GM18507 (cell line): ENCODE data around the gene FARP1.
"Not testable (repeated sequence)": the region's sequence is repeated elsewhere in the genome, so short reads cannot be mapped to it uniquely, and the experiment has no call there.

Experiments used
- DNase-seq: peaks from one replicate; pipeline ENCODE4 v3.0.0; 2011; ENCODE audit warnings: low read depth; ENCODE audit not compliant: insufficient read length; ENCODE audit errors: extremely low spot score
- FAIRE-seq: peaks from 2 replicates; lab custom pipeline; 2011; peaks lifted over from hg19 to GRCh38; lab: Jason Lieb, UNC

The FARP1 gene

GRCh38 chr13:98242403-98242802 is 99.5 kb downstream of the FARP1 start:
- DNase-seq, result no peak
- no peak for FAIRE-seq

DNA sequence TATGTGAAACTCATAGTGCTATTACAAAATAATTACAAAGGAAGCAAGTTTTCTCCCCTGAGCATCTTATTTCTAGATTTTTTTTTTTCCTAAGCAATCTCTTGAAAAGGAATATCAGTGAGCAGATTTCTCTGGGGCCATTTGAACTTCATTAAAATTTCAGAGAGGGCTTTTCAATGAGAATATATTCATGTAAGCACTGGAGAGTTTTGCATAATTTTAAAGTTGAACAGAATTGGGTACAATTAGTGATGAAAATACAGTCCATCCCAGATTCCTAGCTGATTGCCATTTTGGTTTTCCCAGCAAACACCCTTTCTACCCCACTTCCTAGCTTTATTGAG is 101.0 kb downstream of the FARP1 start:
- DNase-seq (no peak), FAIRE-seq (no peak)

DNA sequence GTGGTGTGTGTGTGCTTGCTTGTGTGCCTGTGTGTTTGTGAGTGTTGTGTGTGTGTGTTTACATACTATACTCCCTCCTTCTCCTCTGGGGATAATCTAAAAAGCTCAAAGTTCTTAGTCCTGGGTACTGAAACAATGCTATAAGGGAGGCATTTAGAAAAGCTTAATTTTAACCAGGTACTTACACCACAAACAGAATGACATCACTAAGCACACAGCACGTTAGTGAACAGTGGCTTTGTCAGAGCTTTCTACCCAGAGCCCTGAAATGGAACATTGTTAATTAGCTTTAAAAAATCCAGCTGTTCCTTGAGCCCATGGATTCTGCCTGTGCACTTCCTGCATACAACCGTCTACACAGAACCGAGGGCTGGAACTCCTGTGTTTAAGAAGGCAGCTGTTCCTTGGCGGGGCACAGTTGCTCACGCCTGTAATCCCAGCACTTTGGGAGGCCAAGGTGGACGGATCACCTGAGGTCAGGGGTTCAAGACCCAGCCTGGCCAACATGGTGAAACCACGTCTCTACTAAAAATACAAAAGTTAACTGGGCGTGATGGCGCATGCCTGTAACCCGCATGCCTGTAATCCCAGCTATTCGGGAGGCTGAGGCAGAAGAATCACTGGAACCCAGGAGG is 103.8 kb downstream of the FARP1 start:
- DNase-seq (no peak), FAIRE-seq (no peak)

DNA sequence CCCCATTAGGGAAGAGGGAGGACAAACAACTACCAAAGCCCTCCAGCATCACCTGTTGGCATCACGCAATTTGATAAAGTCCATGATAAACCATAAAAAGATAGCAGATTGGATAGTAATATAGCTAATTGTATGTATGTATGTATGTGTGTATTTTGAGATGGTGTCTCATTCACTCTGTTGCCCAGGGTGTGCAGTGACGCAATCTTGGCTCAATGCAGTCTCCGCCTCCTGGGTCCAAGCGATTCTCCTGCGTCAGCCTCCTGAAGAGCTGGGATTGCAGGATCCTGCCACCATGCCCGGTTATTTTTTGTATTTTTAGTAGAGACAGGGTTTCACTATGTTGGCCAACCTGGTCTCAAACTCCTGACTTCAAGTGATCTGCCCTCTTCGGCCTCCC is 108.8 kb downstream of the FARP1 start:
- FAIRE-seq (no peak), DNase-seq (no peak)

DNA sequence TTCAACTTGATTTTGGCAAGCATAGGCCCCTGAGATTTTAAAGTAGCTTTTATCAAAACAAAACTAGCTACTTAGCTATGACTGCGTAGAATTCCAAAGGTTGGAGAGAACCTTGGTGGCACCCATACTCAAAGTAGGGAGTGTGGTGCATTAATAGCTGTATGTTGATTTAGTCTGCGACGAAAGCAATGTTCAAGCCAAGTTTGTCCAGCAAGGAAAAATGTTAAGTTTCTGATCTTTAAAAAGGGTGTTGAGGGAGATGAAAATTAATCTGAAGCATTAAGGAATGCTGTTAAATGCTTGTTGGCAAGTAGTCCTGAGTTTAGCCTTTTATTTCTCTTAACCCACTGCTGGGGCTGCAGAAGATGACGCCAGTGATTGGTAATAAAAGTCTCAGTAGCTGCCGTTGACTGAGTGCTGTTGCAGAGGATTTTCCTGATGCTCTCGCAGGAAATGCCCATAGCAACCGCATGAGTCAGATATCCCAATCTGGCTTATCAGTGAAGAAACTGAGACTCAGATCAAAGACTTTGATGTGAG is 110.1 kb downstream of the FARP1 start:
- no peak for FAIRE-seq
- DNase-seq, result no peak

GRCh38 chr13:98253526-98253925 is 110.6 kb downstream of the FARP1 start:
- FAIRE-seq (no peak), DNase-seq (no peak)

GRCh38 chr13:98254513-98254912 is 111.6 kb downstream of the FARP1 start:
- FAIRE-seq, result no peak
- no peak for DNase-seq

DNA sequence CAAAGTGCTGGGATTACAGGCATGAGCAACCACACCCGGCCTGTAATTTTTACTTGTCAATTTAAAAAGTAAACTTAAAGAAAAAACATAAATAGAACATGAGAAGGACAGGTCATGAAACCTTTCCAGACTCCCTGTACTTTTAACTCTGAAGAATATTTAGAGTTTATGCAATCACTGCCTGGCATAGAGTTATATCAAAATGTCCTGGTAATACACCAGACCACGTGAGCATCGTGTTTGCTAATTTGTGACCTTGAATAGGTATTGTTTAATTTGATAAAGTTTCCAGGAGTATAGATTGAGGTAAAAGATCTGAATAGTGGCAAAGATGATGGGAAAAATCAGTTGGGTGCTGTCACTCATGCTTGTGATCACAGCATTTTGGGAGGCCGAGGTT is 115.3 kb downstream of the FARP1 start:
- no peak for DNase-seq
- no peak for FAIRE-seq

- no peak for FAIRE-seq
- no peak for DNase-seq
Observed at GRCh38 chr13:98260357-98261164, 117.7 kb downstream of the FARP1 start.

DNA sequence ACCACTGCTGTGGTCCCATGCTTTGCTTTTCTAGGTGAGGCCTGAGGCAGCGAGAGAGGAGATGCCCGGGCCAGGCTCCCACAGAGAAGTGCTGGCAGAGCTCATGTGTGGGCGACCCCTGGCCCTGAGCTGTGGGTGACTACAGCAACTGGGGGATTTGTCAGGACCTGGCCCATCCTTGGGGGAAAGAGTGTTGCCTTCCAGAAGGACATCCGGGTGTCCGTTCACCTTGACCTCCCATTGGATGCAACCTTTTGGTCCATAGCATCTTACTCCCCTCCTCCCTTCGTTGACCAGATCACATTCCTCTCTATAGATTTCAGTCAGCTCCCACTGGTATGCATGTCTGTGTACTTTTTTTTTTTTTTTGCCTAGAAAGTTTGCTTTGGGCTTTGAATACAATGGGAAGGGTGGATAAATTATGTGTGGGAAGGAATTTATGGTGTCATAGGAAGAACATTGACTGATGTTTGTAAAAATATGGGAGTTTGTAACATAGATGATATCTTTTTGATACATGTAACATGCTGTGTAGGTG is 118.3 kb downstream of the FARP1 start:
- no peak for DNase-seq
- no peak for FAIRE-seq

GRCh38 chr13:98262292-98262691 is 119.4 kb downstream of the FARP1 start:
- FAIRE-seq (no peak), DNase-seq (no peak)

DNA sequence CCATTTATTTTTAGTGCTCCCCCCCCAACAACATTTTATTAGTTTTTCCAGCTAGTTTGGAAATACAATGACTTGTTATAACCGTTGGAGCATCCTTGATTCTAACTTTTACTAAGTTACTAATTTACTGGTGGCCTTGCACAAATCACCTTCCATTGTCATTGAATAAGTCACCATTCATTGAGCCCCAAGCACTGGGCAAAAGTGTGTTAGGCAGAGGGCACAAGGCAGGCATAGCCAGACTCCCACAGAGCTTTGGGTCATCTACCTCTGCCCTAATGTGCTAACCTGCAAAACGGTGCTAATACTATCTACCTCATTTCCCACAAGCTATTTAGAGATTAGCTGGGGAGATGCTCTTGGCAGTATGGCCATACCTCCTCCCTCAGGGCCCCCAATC is 120.9 kb downstream of the FARP1 start:
- DNase-seq, result no peak
- no peak for FAIRE-seq

DNA sequence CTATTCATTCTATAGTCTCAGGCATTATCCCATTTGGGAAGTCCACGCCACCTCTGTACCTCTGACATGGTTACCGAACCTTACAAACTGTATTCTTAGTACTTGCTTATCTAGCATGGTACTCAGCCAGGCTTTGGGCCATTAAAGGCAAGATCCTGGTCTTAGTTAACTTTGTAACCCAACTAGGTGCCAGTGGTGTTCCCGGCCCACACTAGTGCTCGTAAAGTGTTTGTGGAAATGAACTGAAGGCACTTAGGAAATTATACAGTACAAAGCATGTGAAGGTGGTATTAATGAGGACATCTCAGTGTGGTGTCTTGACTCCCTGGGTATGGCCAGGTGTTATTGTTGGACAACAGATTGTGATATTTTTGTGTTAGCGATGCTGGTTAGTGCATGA is 122.0 kb downstream of the FARP1 start:
- no peak for FAIRE-seq
- no peak for DNase-seq

- peak; percentile 12 for FAIRE-seq
- no peak for DNase-seq
Observed at GRCh38 chr13:98265692-98266551, 123.0 kb downstream of the FARP1 start.

GRCh38 chr13:98267080-98267912 is 124.4 kb downstream of the FARP1 start:
- no peak for FAIRE-seq
- DNase-seq, result no peak

GRCh38 chr13:98269386-98269785 is 126.5 kb downstream of the FARP1 start:
- FAIRE-seq (no peak), DNase-seq (no peak)

GRCh38 chr13:98270819-98271218 is 127.9 kb downstream of the FARP1 start:
- no peak for DNase-seq
- FAIRE-seq, result no peak

DNA sequence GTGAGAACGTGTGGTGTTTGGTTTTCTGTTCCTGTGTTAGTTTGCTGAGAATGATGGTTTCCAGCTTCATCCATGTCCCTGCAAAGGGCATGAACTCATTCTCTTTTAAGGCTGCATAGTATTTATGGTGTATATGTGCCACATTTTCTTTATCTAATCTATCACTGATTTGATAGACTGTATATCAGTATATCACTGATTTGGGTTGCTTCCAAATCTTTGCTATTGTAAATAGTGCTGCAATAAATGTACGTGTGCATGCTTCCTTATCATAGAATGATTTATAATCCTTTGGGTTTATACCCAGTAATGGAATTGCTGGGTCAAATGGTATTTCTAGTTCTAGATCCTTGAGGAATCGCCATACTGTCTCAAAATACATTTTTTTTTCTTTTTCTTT is 128.8 kb downstream of the FARP1 start:
- not testable (repeated sequence) for FAIRE-seq, DNase-seq

DNA sequence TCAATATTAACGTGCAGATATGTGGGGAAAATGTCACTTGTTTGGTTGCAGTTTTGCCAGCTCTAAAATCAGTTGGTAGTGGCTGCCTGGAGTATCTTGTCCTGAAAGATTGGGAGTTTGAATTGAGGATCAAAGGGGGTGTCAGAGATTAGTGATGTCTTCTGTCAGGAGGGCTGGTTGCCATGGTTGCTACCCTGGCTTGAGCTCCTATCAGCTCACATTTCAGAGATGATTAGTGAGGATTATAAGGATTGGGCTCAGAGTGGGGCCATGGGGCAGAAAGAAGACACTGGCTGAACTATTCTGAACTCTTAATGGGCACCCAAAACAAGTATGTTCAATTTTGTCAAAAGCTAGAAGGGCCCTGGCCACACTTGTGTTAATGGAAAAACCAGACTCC is 129.7 kb downstream of the FARP1 start:
- no peak for FAIRE-seq

More for the DNA sequence above, 129.7 kb downstream of the FARP1 start:
- no peak for DNase-seq
